AG09319 (cell line): ENCODE results near the gene MTA1.

Source experiments
- DNase-seq: peaks from one replicate; pipeline ENCODE4 v3.0.0-alpha.2; 2010; ENCODE audit warnings: low read depth; ENCODE audit errors: extremely low read depth
- CTCF ChIP-seq: IDR thresholded peaks from 2 replicates; pipeline ENCODE4 v1.5.1; 2011; ENCODE audit warnings: low read depth, mild to moderate bottlenecking, inconsistent platforms, low read length, moderate library complexity

The MTA1 gene

GRCh38 chr14:105411017-105411941 is 8.3 kb upstream of the MTA1 start:
- no peak for TF ChIP-seq CTCF
- no peak for DNase-seq

GRCh38 chr14:105411985-105412770 is 7.4 kb upstream of the MTA1 start:
- no peak for TF ChIP-seq CTCF
- DNase-seq = no peak

- no peak for TF ChIP-seq CTCF
- no peak for DNase-seq
These were observed 6.7 kb upstream of the MTA1 start for GRCh38 chr14:105412771-105413543.

GRCh38 chr14:105413544-105413886 is 6.1 kb upstream of the MTA1 start:
- no peak for TF ChIP-seq CTCF
- no peak for DNase-seq

- DNase-seq = no peak
- peak; percentile 34 for TF ChIP-seq CTCF
These were observed 4.9 kb upstream of the MTA1 start for GRCh38 chr14:105414456-105415371.

GRCh38 chr14:105415481-105416428 is 3.9 kb upstream of the MTA1 start:
- no peak for TF ChIP-seq CTCF
- no peak for DNase-seq
